ENCODE data around the gene NPLOC4. TPM values are rescaled to one million over a fixed set of nuclear protein-coding genes. Genes with fewer than 3 reads are reported as not detected.

Gene NPLOC4
- polyA plus RNA-seq, 1 of the 3 experiments (the other 2 are of a cell fraction) = 88.6 TPM

DNA sequence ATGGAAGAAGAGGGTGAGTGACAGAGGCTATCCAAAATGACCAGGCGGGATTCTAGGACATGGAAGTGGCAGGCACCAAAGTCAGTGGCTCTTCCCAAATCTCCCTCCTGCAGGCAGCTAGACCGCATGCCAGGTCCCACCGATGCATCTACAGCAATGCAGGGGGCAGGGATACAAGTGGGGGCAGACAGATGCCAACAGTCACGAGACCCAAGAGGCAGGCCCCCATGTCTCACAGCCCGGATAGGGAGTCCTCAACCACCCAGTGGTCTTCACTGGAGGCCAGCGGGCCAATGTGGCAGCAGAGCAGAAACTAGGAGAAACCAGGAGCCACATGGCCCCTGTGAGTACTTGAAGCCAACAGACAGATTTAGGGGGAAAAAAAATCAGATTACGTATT lies 20.0 kb downstream of the NPLOC4 start:
- CTCF ChIA-PET = interaction anchor here (1.3 kb wide), 1 partner anchor 16 kb away, joined by 5 read pairs; no protein-coding TSS in a partner anchor
- H4K20me1 ChIP-seq (ENCODE audit: insufficient read depth) = peaks cover 69% of the 10 kb centered on the region
- WGBS (ENCODE audit: low lambda C conversion rate) = 49% methylated on average over 6 of the region's 7 CpGs
- no peaks in the 10 kb centered on the region for H3K9me2 ChIP-seq
- no peak overlapping the region for H3K27ac ChIP-seq (ENCODE audit: low read depth in 2 of 2, low read length in 1 of 2)
- POLR2A ChIA-PET = no interaction called here
- no peak for DNase-seq
- no peaks in the 10 kb centered on the region for H3K27me3 ChIP-seq (ENCODE audit: insufficient read depth)
- peaks cover 91% of the 10 kb centered on the region for H3K79me2 ChIP-seq (ENCODE audit: insufficient read depth)
- TF ChIP-seq EP300 (IDR thresholded peaks at IDR 0.05; ENCODE audit: borderline replicate concordance in 1 of 2, low read depth in 1 of 2, low read length in 1 of 2) (no peak), GABPA (IDR thresholded peaks at IDR 0.05; ENCODE audit: low read depth) (no peak), FOXM1 (IDR thresholded peaks at IDR 0.05; ENCODE audit: low read depth) (no peak), TCF12 (IDR thresholded peaks at IDR 0.05) (no peak), GATA2 (CRISPR knock-in tag; IDR thresholded peaks at IDR 0.05) (no peak), FOSL2 (IDR thresholded peaks at IDR 0.05; ENCODE audit: borderline replicate concordance, low read depth) (no peak), MXI1 (IDR thresholded peaks at IDR 0.05; ENCODE audit: low read depth, low read length) (no peak), SIN3A (IDR thresholded peaks at IDR 0.05; ENCODE audit: borderline replicate concordance, low read depth, low read length) (no peak), ELF1 (IDR thresholded peaks at IDR 0.05) (no peak), POLR2AphosphoS5 (IDR thresholded peaks at IDR 0.05; ENCODE audit: low read depth, low read length) (no peak)
- TF ChIP-seq, protein P1, sequence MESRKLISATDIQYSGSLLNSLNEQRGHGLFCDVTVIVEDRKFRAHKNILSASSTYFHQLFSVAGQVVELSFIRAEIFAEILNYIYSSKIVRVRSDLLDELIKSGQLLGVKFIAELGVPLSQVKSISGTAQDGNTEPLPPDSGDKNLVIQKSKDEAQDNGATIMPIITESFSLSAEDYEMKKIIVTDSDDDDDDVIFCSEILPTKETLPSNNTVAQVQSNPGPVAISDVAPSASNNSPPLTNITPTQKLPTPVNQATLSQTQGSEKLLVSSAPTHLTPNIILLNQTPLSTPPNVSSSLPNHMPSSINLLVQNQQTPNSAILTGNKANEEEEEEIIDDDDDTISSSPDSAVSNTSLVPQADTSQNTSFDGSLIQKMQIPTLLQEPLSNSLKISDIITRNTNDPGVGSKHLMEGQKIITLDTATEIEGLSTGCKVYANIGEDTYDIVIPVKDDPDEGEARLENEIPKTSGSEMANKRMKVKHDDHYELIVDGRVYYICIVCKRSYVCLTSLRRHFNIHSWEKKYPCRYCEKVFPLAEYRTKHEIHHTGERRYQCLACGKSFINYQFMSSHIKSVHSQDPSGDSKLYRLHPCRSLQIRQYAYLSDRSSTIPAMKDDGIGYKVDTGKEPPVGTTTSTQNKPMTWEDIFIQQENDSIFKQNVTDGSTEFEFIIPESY (IDR thresholded peaks at IDR 0.05; ENCODE audit: borderline replicate concordance, low read depth) = no peak
- TF ChIP-seq, protein P2, sequence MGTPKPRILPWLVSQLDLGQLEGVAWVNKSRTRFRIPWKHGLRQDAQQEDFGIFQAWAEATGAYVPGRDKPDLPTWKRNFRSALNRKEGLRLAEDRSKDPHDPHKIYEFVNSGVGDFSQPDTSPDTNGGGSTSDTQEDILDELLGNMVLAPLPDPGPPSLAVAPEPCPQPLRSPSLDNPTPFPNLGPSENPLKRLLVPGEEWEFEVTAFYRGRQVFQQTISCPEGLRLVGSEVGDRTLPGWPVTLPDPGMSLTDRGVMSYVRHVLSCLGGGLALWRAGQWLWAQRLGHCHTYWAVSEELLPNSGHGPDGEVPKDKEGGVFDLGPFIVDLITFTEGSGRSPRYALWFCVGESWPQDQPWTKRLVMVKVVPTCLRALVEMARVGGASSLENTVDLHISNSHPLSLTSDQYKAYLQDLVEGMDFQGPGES (IDR thresholded peaks at IDR 0.05; ENCODE audit: low read depth, low read length) = no peak
- TF ChIP-seq, protein P3, sequence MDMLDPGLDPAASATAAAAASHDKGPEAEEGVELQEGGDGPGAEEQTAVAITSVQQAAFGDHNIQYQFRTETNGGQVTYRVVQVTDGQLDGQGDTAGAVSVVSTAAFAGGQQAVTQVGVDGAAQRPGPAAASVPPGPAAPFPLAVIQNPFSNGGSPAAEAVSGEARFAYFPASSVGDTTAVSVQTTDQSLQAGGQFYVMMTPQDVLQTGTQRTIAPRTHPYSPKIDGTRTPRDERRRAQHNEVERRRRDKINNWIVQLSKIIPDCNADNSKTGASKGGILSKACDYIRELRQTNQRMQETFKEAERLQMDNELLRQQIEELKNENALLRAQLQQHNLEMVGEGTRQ (IDR thresholded peaks at IDR 0.05; ENCODE audit: borderline replicate concordance, low read depth, low read length) = no peak
- TF ChIP-seq, protein P4, sequence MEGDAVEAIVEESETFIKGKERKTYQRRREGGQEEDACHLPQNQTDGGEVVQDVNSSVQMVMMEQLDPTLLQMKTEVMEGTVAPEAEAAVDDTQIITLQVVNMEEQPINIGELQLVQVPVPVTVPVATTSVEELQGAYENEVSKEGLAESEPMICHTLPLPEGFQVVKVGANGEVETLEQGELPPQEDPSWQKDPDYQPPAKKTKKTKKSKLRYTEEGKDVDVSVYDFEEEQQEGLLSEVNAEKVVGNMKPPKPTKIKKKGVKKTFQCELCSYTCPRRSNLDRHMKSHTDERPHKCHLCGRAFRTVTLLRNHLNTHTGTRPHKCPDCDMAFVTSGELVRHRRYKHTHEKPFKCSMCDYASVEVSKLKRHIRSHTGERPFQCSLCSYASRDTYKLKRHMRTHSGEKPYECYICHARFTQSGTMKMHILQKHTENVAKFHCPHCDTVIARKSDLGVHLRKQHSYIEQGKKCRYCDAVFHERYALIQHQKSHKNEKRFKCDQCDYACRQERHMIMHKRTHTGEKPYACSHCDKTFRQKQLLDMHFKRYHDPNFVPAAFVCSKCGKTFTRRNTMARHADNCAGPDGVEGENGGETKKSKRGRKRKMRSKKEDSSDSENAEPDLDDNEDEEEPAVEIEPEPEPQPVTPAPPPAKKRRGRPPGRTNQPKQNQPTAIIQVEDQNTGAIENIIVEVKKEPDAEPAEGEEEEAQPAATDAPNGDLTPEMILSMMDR (IDR thresholded peaks at IDR 0.05) = no peak
- TF ChIP-seq, protein P5, sequence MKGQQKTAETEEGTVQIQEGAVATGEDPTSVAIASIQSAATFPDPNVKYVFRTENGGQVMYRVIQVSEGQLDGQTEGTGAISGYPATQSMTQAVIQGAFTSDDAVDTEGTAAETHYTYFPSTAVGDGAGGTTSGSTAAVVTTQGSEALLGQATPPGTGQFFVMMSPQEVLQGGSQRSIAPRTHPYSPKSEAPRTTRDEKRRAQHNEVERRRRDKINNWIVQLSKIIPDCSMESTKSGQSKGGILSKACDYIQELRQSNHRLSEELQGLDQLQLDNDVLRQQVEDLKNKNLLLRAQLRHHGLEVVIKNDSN (IDR thresholded peaks at IDR 0.05; ENCODE audit: borderline replicate concordance, low read depth) = no peak
- no peak overlapping the region for H3K4me3 ChIP-seq (ENCODE audit: low read depth in 2 of 2, low read length in 1 of 2)
- no peak overlapping the region for H3K4me2 ChIP-seq
- H3K9me3 ChIP-seq = no peaks in the 10 kb centered on the region
- H2AFZ ChIP-seq (ENCODE audit: low read depth) = no peak overlapping the region
- H3K36me3 ChIP-seq (replicated peaks in 1 of 2; ENCODE audit: control insufficient read depth in 1 of 2, insufficient read depth in 2 of 2, low read length in 1 of 2) = peaks cover 52 to 66% of the 10 kb centered on the region in 2 experiments
- peaks cover 10% of the 10 kb centered on the region for H3F3A ChIP-seq (replicated peaks; ENCODE audit: insufficient read depth)
- peaks cover 0 to 6% of the 10 kb centered on the region in 2 experiments; a peak in 1 of 4 replicates for H3K4me1 ChIP-seq (ENCODE audit: control insufficient read depth in 1 of 2, insufficient read depth in 2 of 2, low read depth in 1 of 2, low read length in 1 of 2)
- H3K9ac ChIP-seq = no peak overlapping the region

Measured in SK-N-SH (cell line).